Islet of Langerhans (tissue), 1 donor: ENCODE results near the gene NUCKS1.

Experiments
- FAIRE-seq: peaks from one replicate; lab custom pipeline; 2011; peaks lifted over from hg19 to GRCh38; lab: Jason Lieb, UNC

NUCKS1 gene

GRCh38 chr1:205750138-205751035 lies at the start of gene NUCKS1:
TSS of gene NUCKS1 (minus strand) at chr1:205750182. CDS start at chr1:205749973, 209 bp downstream.
- FAIRE-seq: peak; percentile 97

GRCh38 chr1:205798577-205798976 lies 48.6 kb upstream of the NUCKS1 start:
- no peak for FAIRE-seq

GRCh38 chr1:205797168-205797567 lies 47.2 kb upstream of the NUCKS1 start:
- FAIRE-seq: no peak

GRCh38 chr1:205794011-205794730 lies 44.2 kb upstream of the NUCKS1 start:
- no peak for FAIRE-seq

GRCh38 chr1:205792961-205793673 lies 43.1 kb upstream of the NUCKS1 start:
- FAIRE-seq: no peak

GRCh38 chr1:205792481-205792881 lies 42.5 kb upstream of the NUCKS1 start:
- FAIRE-seq: no peak

- no peak for FAIRE-seq
These were observed 41.7 kb upstream of the NUCKS1 start for GRCh38 chr1:205791568-205792180.

GRCh38 chr1:205787287-205787916 lies 37.4 kb upstream of the NUCKS1 start:
- FAIRE-seq: no peak

- no peak for FAIRE-seq
These were observed 36.6 kb upstream of the NUCKS1 start for GRCh38 chr1:205786601-205787000.

GRCh38 chr1:205785446-205785845 lies 35.5 kb upstream of the NUCKS1 start:
- FAIRE-seq: no peak

GRCh38 chr1:205783904-205784303 lies 33.9 kb upstream of the NUCKS1 start:
- FAIRE-seq: no peak

- no peak for FAIRE-seq
These were observed 33.4 kb upstream of the NUCKS1 start for GRCh38 chr1:205783433-205783795.

GRCh38 chr1:205782627-205783432 lies 32.8 kb upstream of the NUCKS1 start:
- no peak for FAIRE-seq

GRCh38 chr1:205780335-205780734 lies 30.4 kb upstream of the NUCKS1 start:
- FAIRE-seq: no peak

GRCh38 chr1:205777994-205778393 lies 28.0 kb upstream of the NUCKS1 start:
- no peak for FAIRE-seq

GRCh38 chr1:205775717-205776056 lies 25.7 kb upstream of the NUCKS1 start:
- FAIRE-seq: no peak

GRCh38 chr1:205775015-205775716 lies 25.2 kb upstream of the NUCKS1 start, which contains the start of gene RAB29:
TSS of gene RAB29 (minus strand) at chr1:205775482. CDS start at chr1:205774956, 526 bp downstream.
- no peak for FAIRE-seq

- no peak for FAIRE-seq
These were observed 24.4 kb upstream of the NUCKS1 start for GRCh38 chr1:205774198-205775014.

- no peak for FAIRE-seq
These were observed 22.6 kb upstream of the NUCKS1 start for GRCh38 chr1:205772607-205773032.
